Germinal center (tissue), 1 donor: ENCODE data around the gene CACNA1D.
"Not testable (repeated sequence)": the region's sequence is repeated elsewhere in the genome, so short reads cannot be mapped to it uniquely, and the experiment has no call there.

Experiments used
- DNase-seq: peaks from one replicate; pipeline ENCODE4 v3.0.0; 2012; ENCODE audit warnings: mixed read lengths, low spot score

Gene CACNA1D

DNA sequence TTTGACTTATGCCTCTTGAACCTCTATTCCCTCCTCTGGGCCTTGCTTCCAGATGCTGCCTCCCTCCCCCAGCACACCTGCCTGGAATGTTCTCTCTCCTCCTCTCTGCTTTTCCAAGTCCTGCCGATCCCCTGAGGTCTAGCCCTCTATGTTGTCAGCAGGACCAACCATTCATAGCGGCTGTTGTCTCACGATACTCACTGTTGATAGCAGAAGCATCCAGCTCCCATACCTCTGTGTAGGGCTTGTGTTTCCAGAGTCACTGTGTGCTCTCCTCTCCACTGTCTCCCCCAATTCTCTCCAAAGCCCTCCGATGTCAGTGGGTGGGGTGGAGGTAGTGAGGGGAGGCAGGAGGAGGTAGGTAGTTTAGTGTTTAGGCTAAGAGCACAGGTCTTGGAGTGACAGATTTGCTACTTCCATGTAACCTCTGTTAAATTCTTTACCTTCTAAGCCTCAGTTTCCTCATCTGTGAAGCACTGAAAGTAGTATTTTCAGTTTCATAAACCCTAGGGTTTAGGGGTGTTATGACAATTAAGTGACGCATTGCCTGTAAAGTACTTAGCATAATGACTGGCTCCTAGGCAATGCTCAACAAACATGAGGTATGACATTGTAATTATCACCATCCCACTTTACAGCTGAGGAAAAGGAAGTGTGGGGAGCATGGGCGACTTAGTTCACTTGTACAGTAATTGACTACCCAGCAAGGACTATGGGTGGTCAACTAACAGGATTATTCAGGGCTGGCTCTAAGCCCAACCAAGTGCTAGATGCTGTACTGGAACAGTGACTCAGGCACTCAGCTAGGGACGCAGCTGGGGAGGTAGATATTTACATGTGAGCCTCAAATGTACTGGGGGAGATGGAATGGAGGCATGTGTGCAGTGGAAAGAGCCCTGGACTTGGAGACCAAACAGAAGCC lies 122.8 kb downstream of the CACNA1D start:
- no peak for DNase-seq

DNA sequence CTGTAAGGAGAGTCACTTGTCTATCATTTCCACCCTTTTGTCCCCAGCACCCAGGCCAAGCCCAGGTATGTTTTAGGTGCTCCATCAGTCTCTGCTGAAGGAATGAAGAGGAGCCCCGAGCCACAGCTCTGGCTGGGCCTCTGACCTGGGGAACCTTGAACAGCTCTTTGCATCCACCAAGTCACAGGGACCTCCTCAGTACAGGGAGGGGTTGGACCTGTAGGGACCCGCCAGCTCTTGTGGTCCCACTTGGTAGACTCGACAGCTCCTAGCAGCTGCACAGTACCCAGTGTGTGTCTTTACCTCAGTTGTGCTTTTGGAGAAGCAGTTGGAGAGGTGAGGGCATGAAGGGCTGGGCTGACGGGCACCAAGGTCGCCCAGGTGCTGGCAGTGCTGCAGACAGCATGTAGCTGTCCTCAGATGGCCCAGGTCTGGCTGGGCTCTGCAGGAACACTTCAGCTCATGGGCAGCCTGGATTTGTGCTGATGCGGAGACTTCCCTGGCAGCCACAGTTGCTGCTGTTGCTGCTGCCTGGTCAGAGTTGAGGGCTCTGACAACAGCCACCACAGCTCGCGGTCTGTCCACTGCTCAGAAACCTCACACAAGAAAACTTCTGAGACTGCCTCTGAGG lies 123.6 kb downstream of the CACNA1D start:
- no peak for DNase-seq

DNA sequence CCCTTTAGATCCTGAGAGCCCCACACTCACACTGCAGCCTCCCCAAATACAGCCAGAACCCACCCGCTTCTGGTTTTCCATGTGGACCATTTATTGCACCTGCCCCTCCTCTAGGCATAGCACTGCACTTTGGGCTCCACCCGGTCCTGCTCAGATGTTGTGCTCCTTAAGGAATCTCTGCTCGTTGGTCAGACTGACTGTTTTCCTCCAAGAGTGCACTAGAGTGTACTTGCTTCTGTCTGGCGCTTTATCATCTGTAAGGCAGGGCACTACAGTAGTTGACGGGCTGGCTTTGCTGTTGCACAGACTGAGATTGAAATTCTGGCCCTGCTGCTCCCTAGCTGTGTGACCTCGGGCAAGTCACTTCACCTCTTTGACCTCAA lies 124.1 kb downstream of the CACNA1D start:
- DNase-seq = no peak

DNA sequence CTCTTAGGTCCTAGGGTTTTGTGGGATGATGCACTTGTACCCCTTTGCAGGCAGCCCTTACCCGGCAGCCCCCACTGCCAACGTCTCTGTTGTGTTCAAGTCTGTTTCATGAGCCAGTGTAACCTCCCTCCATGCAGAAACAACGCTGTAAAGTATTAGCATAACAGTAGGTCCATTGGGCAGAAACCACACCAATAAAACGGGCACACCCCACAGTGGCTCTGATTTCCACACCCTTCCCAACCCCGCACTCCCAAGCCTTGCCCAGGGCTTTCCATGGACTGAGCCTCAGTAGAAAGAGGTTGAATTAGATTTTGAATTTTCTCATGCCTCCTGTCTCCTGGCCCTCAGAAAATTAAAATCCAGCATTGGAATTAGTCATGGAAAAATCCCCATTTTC lies 124.5 kb downstream of the CACNA1D start:
- DNase-seq = no peak

DNA sequence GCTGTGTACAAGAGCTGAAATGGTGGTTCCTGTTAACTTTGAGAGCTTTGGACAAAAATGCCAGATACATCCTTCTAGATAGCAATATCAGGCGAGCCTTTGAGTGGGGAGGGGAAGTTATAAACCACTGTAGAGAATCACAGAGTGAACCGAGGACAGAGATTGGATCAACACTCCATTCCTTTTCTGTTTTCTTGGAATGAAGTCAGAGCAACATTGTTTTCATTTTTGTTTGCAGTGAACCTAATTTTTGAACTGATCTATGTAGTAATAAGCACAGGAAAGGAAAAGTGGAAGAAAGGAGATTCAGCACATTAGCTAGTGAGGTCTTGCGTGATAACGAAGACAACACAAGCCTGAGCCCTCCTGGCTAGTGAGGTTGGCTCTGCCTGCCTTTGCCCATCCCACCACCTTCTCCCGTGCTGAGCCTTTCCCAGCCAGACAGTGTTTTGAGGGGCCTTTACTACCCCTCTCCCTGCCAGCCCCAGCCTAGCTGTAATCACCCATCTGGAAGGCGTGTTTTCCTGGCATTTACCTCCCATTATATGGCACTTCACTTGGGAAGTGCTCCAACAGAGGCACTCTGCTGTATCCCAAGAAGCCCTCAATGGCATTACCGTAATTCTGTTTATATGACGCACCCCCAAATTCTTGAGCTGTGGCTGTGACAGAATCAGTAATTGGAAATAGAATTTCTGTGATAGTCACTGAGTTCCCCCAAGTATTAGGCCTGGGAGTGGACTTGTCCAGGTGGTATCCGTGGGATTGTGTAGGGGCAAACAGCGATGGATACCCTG lies 129.8 kb downstream of the CACNA1D start:
- no peak for DNase-seq

- no peak for DNase-seq
These were observed 132.5 kb downstream of the CACNA1D start for GRCh38 chr3:53626876-53627275.

DNA sequence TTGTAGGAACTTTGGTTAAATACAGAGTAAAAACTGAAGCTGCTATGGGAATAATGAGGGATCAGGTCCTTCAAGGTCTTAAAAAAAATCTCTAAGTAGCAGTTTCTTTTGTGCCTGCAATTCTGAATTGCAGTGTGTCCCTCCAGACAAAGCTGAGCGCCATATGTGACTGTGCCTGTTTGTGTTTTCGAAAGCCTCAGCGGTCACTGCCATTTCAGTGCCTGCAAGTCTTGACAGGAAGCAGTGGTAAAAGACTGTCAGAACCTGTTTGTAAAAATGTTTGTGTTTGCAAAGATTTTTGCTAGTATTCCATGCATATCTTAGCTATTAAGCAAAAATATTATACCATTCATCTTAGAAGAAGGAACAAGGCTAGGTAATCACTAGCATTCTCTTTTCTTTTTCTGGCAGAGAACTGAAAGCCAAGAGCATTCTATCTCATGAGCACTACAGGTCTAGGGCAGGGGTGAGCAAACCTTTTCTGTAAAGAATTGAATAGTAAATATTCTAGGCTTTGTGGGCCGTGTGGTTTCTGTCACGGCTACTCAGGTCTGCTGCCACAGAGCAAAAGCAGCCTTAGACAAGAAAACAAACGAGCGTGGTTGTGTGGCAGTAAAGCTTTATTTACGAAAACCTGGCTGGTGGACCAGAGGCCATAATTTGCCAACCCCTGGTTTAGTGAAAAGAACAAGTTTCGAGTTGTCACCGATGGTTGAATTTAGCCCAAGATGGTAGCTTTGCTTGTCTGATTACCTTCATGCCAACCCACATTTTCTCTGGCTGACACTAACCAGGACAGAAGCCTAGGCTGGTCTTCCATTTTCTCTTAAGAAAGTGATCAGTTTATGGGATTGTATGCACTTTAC lies 134.4 kb downstream of the CACNA1D start:
- no peak for DNase-seq

- no peak for DNase-seq
These were observed 135.0 kb downstream of the CACNA1D start for GRCh38 chr3:53629402-53629723.

DNA sequence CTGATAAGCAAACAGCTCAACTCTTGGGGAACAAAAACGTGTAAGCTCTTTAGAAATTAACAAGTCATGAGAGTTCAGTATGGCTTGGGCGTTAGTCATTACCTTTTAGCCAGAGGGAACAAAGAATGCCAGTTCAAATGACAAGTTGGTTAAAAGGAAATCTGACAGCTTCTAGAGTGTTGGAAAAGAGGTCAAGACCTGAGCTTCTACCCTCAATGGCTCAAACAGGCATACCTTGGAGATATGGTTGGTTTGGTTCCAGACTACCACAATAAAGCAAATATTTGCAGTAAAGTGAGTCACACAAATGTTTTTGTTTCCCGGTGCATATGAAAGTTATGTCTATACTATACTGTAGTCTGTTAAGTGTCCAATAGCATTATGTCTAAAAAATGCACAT lies 136.1 kb downstream of the CACNA1D start:
- no peak for DNase-seq

DNA sequence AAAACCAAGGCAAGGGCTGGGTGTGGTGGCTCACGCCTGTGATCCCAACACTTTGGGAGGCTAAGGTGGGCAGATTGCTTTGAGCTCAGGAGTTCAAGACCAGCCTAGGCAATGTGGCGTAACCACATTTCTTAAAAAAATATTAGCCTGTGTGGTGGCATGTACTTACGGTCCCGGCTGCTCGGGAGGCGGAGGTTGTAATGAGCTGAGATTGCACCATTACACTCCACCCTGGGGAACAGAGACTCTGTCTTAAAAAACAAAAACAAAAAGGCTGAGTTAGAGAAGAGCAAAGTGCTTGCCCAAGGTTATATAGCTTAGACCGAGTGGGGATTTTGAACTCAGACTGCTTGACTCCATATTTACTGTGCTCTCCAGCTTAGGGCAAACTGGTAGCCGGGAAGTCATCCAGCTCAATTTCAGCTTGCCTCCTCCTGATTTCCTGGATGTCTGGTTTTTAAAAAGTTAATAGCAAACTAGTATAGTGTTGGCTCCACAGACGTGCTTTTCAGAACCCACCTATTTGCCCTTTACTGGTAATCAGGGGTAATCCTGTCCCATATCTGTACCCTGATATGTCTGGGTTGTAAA lies 138.9 kb downstream of the CACNA1D start:
- DNase-seq = no peak

DNA sequence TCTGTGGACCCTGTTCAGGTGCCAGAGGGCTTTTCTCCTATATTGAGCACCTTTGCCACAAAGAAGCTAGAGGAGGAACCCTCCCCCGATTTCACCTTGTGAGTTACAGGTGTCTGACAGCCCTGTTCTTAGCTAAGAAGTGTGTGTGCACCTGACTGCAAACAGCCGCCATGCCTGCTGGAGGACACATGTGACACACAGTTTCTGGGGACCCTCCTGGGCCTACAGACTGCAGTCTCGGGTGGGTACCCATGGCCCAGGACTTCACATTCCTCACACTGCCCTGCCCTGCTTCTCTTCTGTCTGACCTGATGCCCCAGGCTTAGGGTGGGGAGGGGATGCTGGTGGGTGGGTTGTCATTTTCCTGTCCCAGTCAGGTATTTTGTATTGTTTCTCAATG lies 140.6 kb downstream of the CACNA1D start:
- DNase-seq = no peak

DNA sequence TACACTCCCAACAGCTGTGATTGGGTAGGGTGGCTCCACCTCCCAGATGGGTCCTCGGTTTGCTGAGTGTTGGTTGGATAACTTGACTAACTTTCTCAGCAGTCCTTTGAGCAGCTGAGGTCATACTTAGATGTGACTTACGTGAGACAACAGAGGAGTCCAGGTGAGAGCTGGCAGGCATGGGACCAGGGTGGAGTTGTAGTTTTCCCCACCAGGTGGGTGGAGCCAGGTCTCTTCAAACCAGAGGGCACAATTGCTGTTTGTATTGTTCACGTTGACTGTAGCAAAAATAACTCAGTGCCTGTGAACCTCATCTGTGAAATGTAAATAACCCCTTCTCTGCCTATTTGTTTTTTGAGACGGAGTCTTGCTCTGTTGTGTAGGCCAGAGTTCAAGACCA lies 144.4 kb downstream of the CACNA1D start:
- not testable (repeated sequence) for DNase-seq

- no peak for DNase-seq
These were observed 147.0 kb downstream of the CACNA1D start for GRCh38 chr3:53641397-53641796.

DNA sequence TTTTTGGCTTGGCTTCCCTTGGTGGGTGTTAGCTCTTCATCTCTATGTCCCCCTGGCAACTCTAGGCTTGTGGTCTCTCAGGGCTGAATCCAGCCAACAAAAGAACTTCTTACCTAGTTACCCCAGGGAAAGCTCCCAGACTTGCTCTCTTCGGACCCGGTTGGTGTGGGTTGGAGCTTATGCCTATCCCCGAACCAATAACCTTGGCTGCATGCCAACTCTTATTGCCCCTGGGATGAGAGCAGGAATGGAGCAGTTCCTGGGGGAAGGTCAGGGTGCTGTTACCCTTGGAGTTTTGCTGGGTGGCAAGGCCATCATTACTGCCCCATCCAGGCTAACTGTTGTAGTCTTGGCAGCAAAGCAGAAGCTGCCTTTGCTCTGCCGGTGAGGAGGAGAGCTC lies 147.8 kb downstream of the CACNA1D start:
- DNase-seq = no peak

DNA sequence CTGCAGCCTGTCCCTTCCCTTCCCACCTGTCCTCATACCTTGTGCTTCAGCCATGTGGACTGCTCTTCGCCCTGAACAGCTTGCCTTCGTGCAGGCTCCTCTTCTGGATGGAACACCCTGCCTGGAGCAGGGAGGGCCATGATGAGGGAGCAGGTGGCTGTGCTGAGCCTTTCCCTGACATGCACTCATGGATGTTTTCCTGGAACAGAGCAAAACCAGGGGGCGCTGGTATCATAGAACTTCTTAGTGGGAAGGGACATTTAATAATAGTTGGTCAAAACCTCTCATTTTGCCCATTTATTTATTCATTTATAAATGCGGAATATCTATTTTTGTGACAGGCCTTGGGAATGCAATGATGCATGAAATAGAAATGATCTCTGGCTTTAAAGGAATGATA lies 149.3 kb downstream of the CACNA1D start:
- DNase-seq = no peak

- DNase-seq = no peak
These were observed 151.3 kb downstream of the CACNA1D start for GRCh38 chr3:53645754-53646153.

GRCh38 chr3:53646723-53647122 lies 152.3 kb downstream of the CACNA1D start:
- no peak for DNase-seq

- no peak for DNase-seq
These were observed 155.4 kb downstream of the CACNA1D start for GRCh38 chr3:53649816-53650215.

DNA sequence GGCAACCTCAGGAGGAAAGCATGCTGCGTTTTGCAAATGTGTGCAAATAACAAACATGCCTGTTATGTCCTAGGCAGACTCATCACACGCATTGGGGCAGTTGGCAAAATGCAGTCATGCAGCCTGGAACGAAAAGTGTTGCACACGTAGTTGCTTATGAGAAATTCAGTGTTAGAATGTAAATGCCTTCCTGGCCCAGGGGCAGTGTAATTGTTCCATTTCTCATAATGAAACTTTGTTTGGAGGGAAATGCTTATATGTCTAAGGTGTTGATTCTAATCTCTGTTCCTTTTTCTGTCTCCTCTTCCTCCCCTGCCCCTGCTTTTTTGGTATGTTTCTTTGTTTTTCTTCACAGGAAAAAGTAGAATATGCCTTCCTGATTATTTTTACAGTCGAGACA lies 156.0 kb downstream of the CACNA1D start:
- DNase-seq = peak; percentile 41

DNA sequence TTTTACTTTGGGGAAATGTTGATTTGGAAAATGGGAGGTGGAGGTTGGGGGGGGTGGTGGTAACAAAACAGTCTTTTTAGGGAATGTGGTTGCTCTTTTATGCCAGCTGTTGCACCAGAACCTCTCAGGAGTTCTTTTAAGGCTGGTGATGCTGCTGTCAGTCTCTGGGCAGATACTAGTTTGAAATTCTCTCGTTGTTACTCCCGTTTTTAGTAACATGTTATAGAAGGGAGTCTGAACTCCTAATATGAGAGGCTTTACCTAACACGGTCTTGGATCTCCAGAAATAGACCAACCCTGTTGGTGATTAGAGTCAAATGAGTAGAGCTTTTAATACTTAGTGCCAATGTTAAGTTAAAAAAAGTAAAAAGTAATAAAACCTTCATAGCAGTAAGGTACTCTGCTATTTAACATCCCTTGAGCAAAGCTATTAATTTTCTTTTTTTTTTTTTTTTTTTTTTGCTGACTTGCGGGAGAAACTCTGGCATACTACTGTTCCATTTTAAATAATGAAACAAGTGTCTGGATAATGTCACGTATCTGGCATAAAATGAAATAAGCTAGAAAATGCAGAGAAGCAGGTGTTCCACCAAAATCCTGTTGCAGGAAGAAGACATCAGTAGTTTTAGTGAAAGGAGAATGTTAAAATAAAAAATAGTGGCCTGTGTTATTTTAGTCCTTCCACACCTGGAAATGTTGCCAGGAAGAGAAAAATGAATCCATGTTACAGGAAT lies 156.7 kb downstream of the CACNA1D start:
- no peak for DNase-seq

- no peak for DNase-seq
These were observed 157.5 kb downstream of the CACNA1D start for GRCh38 chr3:53651927-53652326.
